IMR-90 (cell line): ENCODE measurements around the gene PCK1. TPM values are rescaled to one million over a fixed set of nuclear protein-coding genes. Genes with fewer than 3 reads are reported as not detected.

Experiments
- ATAC-seq: fragments of 200-7000 bp; cut with Tn5 transposase; 2 replicates; pipeline ENCODE4 v1.9.1; 2020; ENCODE audit warnings: low read depth, mild to moderate bottlenecking, moderate library complexity
- BruUV-seq: library from RNA; stranded (reverse); fragments of 400-500 nt; replicated peaks from 2 replicates; lab custom pipeline; 2021; lab: Mats Ljungman, UMichigan
- CTCF ChIA-PET: fragments of 300-600 bp; formaldehyde crosslinking; extraction: SDS; loops from one replicate; lab custom pipeline; 2021; ENCODE audit warnings: antibody characterized with exemption; lab: Yijun Ruan, JAX
- POLR2A ChIA-PET: fragments of 300-600 bp; sonication (Branson Sonifier 250); formaldehyde crosslinking; loops from one replicate; lab custom pipeline; 2022; ENCODE audit warnings: antibody characterized with exemption; ENCODE audit not compliant: unreplicated experiment; lab: Charles Lee
- DNase-seq: peaks from one replicate; pipeline ENCODE4 v3.0.0; 2013
- H2AFZ ChIP-seq: replicated peaks from 2 replicates; pipeline ENCODE3; 2013; ENCODE audit warnings: low read length, mild to moderate bottlenecking; ENCODE audit not compliant: poor library complexity
- H2AK5ac ChIP-seq: 2 replicates; pipeline ENCODE4 v1.6.1; 2013; ENCODE audit warnings: low read depth, low read length, inconsistent platforms
- H2AK9ac ChIP-seq: replicated peaks from 2 replicates; pipeline ENCODE3; 2013; ENCODE audit warnings: mild to moderate bottlenecking, low read depth, low read length, moderate library complexity; ENCODE audit not compliant: poor library complexity
- H2BK120ac ChIP-seq: 2 replicates; pipeline ENCODE4 v1.6.1; 2013; ENCODE audit warnings: low read depth, low read length, inconsistent platforms
- H2BK15ac ChIP-seq: 3 replicates; pipeline ENCODE4 v1.6.1; 2013; ENCODE audit warnings: low read depth, low read length, inconsistent platforms
- H2BK20ac ChIP-seq: 2 replicates; pipeline ENCODE4 v1.6.1; 2013; ENCODE audit warnings: low read depth, mild to moderate bottlenecking, inconsistent platforms, low read length, moderate library complexity
- H2BK5ac ChIP-seq: 2 replicates; pipeline ENCODE4 v1.6.1; 2013; ENCODE audit warnings: mild to moderate bottlenecking, low read depth, low read length, inconsistent platforms; ENCODE audit not compliant: poor library complexity, severe bottlenecking
- H3K14ac ChIP-seq: replicated peaks from 2 replicates; pipeline ENCODE4 v1.6.1; 2013; ENCODE audit warnings: low read depth, low read length, inconsistent platforms
- H3K18ac ChIP-seq: 2 replicates; pipeline ENCODE4 v1.6.1; 2013; ENCODE audit warnings: low read depth, low read length, control low read depth
- H3K23ac ChIP-seq: 2 replicates; pipeline ENCODE4 v1.6.1; 2013; ENCODE audit warnings: low read depth, low read length, inconsistent platforms
- H3K27ac ChIP-seq: 2 replicates; pipeline ENCODE4 v1.5.1; 2013; ENCODE audit warnings: mild to moderate bottlenecking, control low read depth, low read length; ENCODE audit not compliant: insufficient read depth
- H3K27me3 ChIP-seq: 2 replicates; pipeline ENCODE4 v1.6.1; 2013; ENCODE audit warnings: low read length; ENCODE audit not compliant: control insufficient read depth, insufficient read depth
- H3K36me3 ChIP-seq: 2 replicates; pipeline ENCODE4 v1.6.1; 2013; ENCODE audit warnings: low read length, mixed read lengths; ENCODE audit not compliant: control insufficient read depth, insufficient read depth
- H3K4ac ChIP-seq: 2 replicates; pipeline ENCODE4 v1.6.1; 2013; ENCODE audit warnings: low read depth, low read length, inconsistent platforms
- H3K4me1 ChIP-seq: 2 replicates; pipeline ENCODE4 v1.6.1; 2013; ENCODE audit warnings: low read length, mixed read lengths; ENCODE audit not compliant: control insufficient read depth, insufficient read depth
- H3K4me2 ChIP-seq: 2 replicates; pipeline ENCODE4 v1.6.1; 2013; ENCODE audit warnings: low read depth, mild to moderate bottlenecking, control low read depth, low read length, moderate library complexity
- H3K4me3 ChIP-seq: 2 replicates; pipeline ENCODE4 v1.5.1; 2013; ENCODE audit warnings: low read depth, mild to moderate bottlenecking, control low read depth, low read length, moderate library complexity; ENCODE audit not compliant: insufficient read depth
- H3K56ac ChIP-seq: 2 replicates; pipeline ENCODE4 v1.6.1; 2013; ENCODE audit warnings: low read length, inconsistent platforms; ENCODE audit not compliant: insufficient read depth; ENCODE audit errors: extremely low read depth
- H3K79me1 ChIP-seq, 2 experiments: 2 replicates each; pipeline ENCODE4 v1.6.1; 2013; ENCODE audit warnings: low read length in 2 of 2, inconsistent platforms in 1 of 2, low read depth in 1 of 2
- H3K9ac ChIP-seq: 2 replicates; pipeline ENCODE4 v1.6.1; 2013; ENCODE audit warnings: low read depth, low read length, control low read depth
- H3K9me1 ChIP-seq: 2 replicates; pipeline ENCODE4 v1.6.1; 2013; ENCODE audit warnings: low read length, inconsistent platforms; ENCODE audit not compliant: insufficient read depth
- H3K9me3 ChIP-seq: 2 replicates; pipeline ENCODE4 v1.6.1; 2013; ENCODE audit warnings: low read length; ENCODE audit not compliant: control insufficient read depth, insufficient read depth
- H4K20me1 ChIP-seq: 2 replicates; pipeline ENCODE4 v1.6.1; 2013; ENCODE audit warnings: low read length, inconsistent platforms; ENCODE audit not compliant: insufficient read depth
- H4K5ac ChIP-seq: 2 replicates; pipeline ENCODE4 v1.6.1; 2013; ENCODE audit warnings: mild to moderate bottlenecking, low read depth, low read length, control low read depth
- H4K8ac ChIP-seq, 2 experiments: 2 replicates each; pipeline ENCODE4 v1.6.1; 2013; ENCODE audit warnings: low read depth in 2 of 2, low read length in 2 of 2, control low read depth in 1 of 2, inconsistent platforms in 1 of 2
- H4K91ac ChIP-seq: 2 replicates; pipeline ENCODE4 v1.6.1; 2013; ENCODE audit warnings: low read depth, low read length, inconsistent platforms; ENCODE audit not compliant: insufficient read depth
- CEBPB ChIP-seq: IDR thresholded peaks from 2 replicates; pipeline ENCODE4 v1.6.1; 2012; ENCODE audit warnings: low read depth, low read length, improper control_type of control experiment
- CHD1 ChIP-seq: IDR thresholded peaks from 2 replicates; pipeline ENCODE4 v1.6.1; 2012; ENCODE audit warnings: low read depth, low read length, improper control_type of control experiment
- CTCF ChIP-seq: conservative IDR thresholded peaks from 2 replicates; pipeline ENCODE4 v1.5.1; 2012; ENCODE audit warnings: mild to moderate bottlenecking, low read depth, low read length, improper control_type of control experiment
- FOS ChIP-seq: fragments of 150-350 bp; IDR thresholded peaks from 2 replicates; pipeline ENCODE4 v1.6.1; 2016; ENCODE audit warnings: low read depth, low read length
- MAFK ChIP-seq: IDR thresholded peaks from 2 replicates; pipeline ENCODE4 v1.6.1; 2012; ENCODE audit warnings: low read depth, low read length, improper control_type of control experiment
- MAZ ChIP-seq: IDR thresholded peaks from 2 replicates; pipeline ENCODE4 v1.6.1; 2012; ENCODE audit warnings: low read depth, mild to moderate bottlenecking, low read length, improper control_type of control experiment, moderate library complexity, borderline replicate concordance
- NFE2L2 ChIP-seq: fragments of 150-350 bp; IDR thresholded peaks from 2 replicates; pipeline ENCODE4 v1.6.1; 2016; ENCODE audit warnings: low read depth, mild to moderate bottlenecking, low read length
- POLR2A ChIP-seq: IDR thresholded peaks from 2 replicates; pipeline ENCODE4 v1.6.1; 2012; ENCODE audit warnings: mild to moderate bottlenecking, low read depth, low read length
- RAD21 ChIP-seq: IDR thresholded peaks from 2 replicates; pipeline ENCODE4 v1.6.1; 2012; ENCODE audit warnings: low read length, improper control_type of control experiment
- RCOR1 ChIP-seq: IDR thresholded peaks from 2 replicates; pipeline ENCODE4 v1.6.1; 2012; ENCODE audit warnings: mild to moderate bottlenecking, low read length, improper control_type of control experiment; ENCODE audit not compliant: insufficient replicate concordance
- RFX5 ChIP-seq: IDR thresholded peaks from 2 replicates; pipeline ENCODE4 v1.8.0; 2012; ENCODE audit warnings: low read depth, mild to moderate bottlenecking, low read length, moderate library complexity
- USF2 ChIP-seq: fragments of 150-350 bp; IDR thresholded peaks from 2 replicates; pipeline ENCODE4 v1.6.1; 2017; ENCODE audit warnings: mild to moderate bottlenecking, antibody characterized with exemption, low read length, low read depth
- WGBS, 2 experiments: methylation state at CpG; one replicate each; pipeline versions ENCODE4 v1.1.5 to v1.1.7; 2013; ENCODE audit warnings: missing lambda C conversion rate in 2 of 2; ENCODE audit not compliant: insufficient read length in 1 of 2; ENCODE audit errors: extremely low coverage in 2 of 2; 5-methylcytosine and 5-hydroxymethylcytosine counted together
- dilution Hi-C: fragments of 300-500 bp; cut with HindIII; formaldehyde crosslinking; loops from one replicate; pipeline ENCODE4 v1.14.3; 2018; ENCODE audit warnings: low sequenced_read_pairs; ENCODE audit not compliant: unreplicated experiment
- in situ Hi-C: fragments of 300-500 bp; cut with MboI; formaldehyde crosslinking; loops from 3 replicates; pipeline ENCODE4 v1.14.3; 2019; ENCODE audit warnings: low sequenced_read_pairs, inconsistent platforms, mixed read lengths
- intact Hi-C: fragments of 100-400 bp; cut with micrococcal nuclease; formaldehyde crosslinking; loops from 2 replicates; pipeline ENCODE4 v1.10.0; 2022
- polyA plus RNA-seq, 3 experiments: library from polyadenylated mRNA; depleted of rRNA; stranded (reverse); fragments of >200 nt; gene quantifications; 2 replicates each; pipeline ENCODE4 v1.2.3, GENCODE V29; 2012; ENCODE audit warnings: low replicate concordance in 1 of 3
- total RNA-seq: library from RNA; depleted of rRNA; stranded (reverse); fragments of >200 nt; gene quantifications from 2 replicates; pipeline ENCODE4 v1.2.3, GENCODE V29; 2012
- TF ChIP-seq, protein P1 (sequence below): fragments of 150-350 bp; IDR thresholded peaks from 2 replicates; pipeline ENCODE4 v1.6.1; 2016; ENCODE audit warnings: low read depth, mild to moderate bottlenecking, low read length, moderate library complexity, borderline replicate concordance

Gene PCK1
- total and polyA plus RNA-seq, 2 of the 4 experiments (the other 2 are of a cell fraction): not detected

- H3K79me1 ChIP-seq: no peaks in the 10 kb centered on the region
- dilution Hi-C loops (no loop called here), in situ Hi-C loops (no loop called here), intact Hi-C loops (no loop called here)
- H3K9me3 ChIP-seq: no peaks in the 10 kb centered on the region
- H4K8ac ChIP-seq: no peak overlapping the region
- H3K27ac ChIP-seq: no peak overlapping the region
- no peak overlapping the region for H4K91ac ChIP-seq
- H4K20me1 ChIP-seq: no peaks in the 10 kb centered on the region
- H2BK5ac ChIP-seq: no peak overlapping the region
- 64% methylated on average over 18 of the region's 21 CpGs; no CpG with 5 or more reads in 1 of the 2 experiments for WGBS, 2 experiments
- H3K4me1 ChIP-seq: no peaks in the 10 kb centered on the region
- H2BK15ac ChIP-seq: no peak overlapping the region
- no peak overlapping the region for H3K4ac ChIP-seq
- H3K27me3 ChIP-seq: peaks cover 7% of the 10 kb centered on the region
- DNase-seq (no peak), ATAC-seq (no peak)
- H3K14ac ChIP-seq: no peak overlapping the region
- no peak overlapping the region for H3K23ac ChIP-seq
- H3K4me2 ChIP-seq: no peak overlapping the region
- POLR2A ChIA-PET: no interaction called here
- no peak overlapping the region for H3K4me3 ChIP-seq
- H3K56ac ChIP-seq: no peak overlapping the region
- no peak overlapping the region for H4K5ac ChIP-seq
- no peaks in the 10 kb centered on the region for H3K36me3 ChIP-seq
- TF ChIP-seq CHD1 (no peak), MAFK (no peak), RAD21 (no peak), NFE2L2 (no peak), USF2 (no peak), RFX5 (no peak), CTCF (no peak), POLR2A (no peak), RCOR1 (no peak), CEBPB (no peak), MAZ (no peak), FOS (no peak)
- TF ChIP-seq, protein P1, sequence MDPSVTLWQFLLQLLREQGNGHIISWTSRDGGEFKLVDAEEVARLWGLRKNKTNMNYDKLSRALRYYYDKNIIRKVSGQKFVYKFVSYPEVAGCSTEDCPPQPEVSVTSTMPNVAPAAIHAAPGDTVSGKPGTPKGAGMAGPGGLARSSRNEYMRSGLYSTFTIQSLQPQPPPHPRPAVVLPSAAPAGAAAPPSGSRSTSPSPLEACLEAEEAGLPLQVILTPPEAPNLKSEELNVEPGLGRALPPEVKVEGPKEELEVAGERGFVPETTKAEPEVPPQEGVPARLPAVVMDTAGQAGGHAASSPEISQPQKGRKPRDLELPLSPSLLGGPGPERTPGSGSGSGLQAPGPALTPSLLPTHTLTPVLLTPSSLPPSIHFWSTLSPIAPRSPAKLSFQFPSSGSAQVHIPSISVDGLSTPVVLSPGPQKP: no peak
- H3K18ac ChIP-seq: no peak overlapping the region
- H2AFZ ChIP-seq: no peak overlapping the region
- no peak overlapping the region for H3K9ac ChIP-seq
- H3K9me1 ChIP-seq: no peaks in the 10 kb centered on the region
- no peak overlapping the region for H2AK9ac ChIP-seq
- BruUV-seq: no TSS peak
- CTCF ChIA-PET: no interaction called here
- H2AK5ac ChIP-seq: no peak overlapping the region
- no peak overlapping the region for H2BK120ac ChIP-seq
- no peak overlapping the region for H2BK20ac ChIP-seq
Observed at GRCh38 chr20:57548177-57549058, 12.5 kb upstream of the PCK1 start.
